Right cardiac atrium (tissue), 5 donors: ENCODE measurements around the gene INPP5J. TPM values are rescaled to one million over a fixed set of nuclear protein-coding genes. Genes with fewer than 3 reads are reported as not detected.

Experiments
- ATAC-seq, 2 donors: fragments of 200-7000 bp; cut with Tn5 transposase; one replicate each; pipeline versions ENCODE4 v1.8.0 to v1.9.1; 2020; ENCODE audit warnings: moderate library complexity in 2 of 2, mild to moderate bottlenecking in 1 of 2
- DNase-seq, 3 donors: peaks; one replicate each; pipeline ENCODE4 v3.0.0-alpha.2; 2020
- H3K27ac ChIP-seq: one replicate; pipeline ENCODE4 v1.5.1; 2013; ENCODE audit warnings: mild to moderate bottlenecking, low read length, control low read depth, moderate library complexity
- H3K27me3 ChIP-seq: one replicate; pipeline ENCODE4 v1.6.1; 2013; ENCODE audit not compliant: control insufficient read depth, insufficient read depth
- H3K4me1 ChIP-seq: one replicate; pipeline ENCODE4 v1.6.1; 2013; ENCODE audit warnings: low read length; ENCODE audit not compliant: control insufficient read depth, insufficient read depth
- H3K4me3 ChIP-seq: one replicate; pipeline ENCODE4 v1.5.1; 2013; ENCODE audit warnings: low read length, control low read depth
- H3K9me3 ChIP-seq: one replicate; pipeline ENCODE4 v1.6.1; 2013; ENCODE audit warnings: low read length; ENCODE audit not compliant: control insufficient read depth
- WGBS: extraction: QIAGEN DNeasy Blood & Tissue Kit; methylation state at CpG from one replicate; pipeline ENCODE4 v1.1.7; 2013; 5-methylcytosine and 5-hydroxymethylcytosine counted together
- intact Hi-C, 4 donors: fragments of 100-400 bp; cut with DNase I; formaldehyde crosslinking; loops; one replicate each; pipeline versions ENCODE4 v1.11.0 to v1.14.0; 2022 to 2023
- polyA plus RNA-seq: library from polyadenylated mRNA; stranded (reverse); fragments of 200-250 nt; gene quantifications from one replicate; pipeline ENCODE4 v1.2.3, GENCODE V29; 2013
- total RNA-seq, 4 donors: library from RNA; stranded (reverse); fragmentation: NEBNext Ultra II Directional; extraction: Animal tissue kit (Norgen Biotek cat#: 25700); gene quantifications; one replicate each; pipeline ENCODE4 v1.2.1, GENCODE V29; 2021
- donor health status: healthy with polysubstance abuse.
- donor health status: DM: no; HTN: yes; CAD: no.
- donor health status: DM: no; HTN: no; CAD: no.
- donor health status: DM: no; HTN: yes; CAD: no; lungs with severe emphysema.
- donor health status: DM: yes; HTN: yes; CAD: no.

The INPP5J gene
- total and polyA plus RNA-seq, 5 donors: 28.8 to 62.1 (median 43.2) TPM

DNA sequence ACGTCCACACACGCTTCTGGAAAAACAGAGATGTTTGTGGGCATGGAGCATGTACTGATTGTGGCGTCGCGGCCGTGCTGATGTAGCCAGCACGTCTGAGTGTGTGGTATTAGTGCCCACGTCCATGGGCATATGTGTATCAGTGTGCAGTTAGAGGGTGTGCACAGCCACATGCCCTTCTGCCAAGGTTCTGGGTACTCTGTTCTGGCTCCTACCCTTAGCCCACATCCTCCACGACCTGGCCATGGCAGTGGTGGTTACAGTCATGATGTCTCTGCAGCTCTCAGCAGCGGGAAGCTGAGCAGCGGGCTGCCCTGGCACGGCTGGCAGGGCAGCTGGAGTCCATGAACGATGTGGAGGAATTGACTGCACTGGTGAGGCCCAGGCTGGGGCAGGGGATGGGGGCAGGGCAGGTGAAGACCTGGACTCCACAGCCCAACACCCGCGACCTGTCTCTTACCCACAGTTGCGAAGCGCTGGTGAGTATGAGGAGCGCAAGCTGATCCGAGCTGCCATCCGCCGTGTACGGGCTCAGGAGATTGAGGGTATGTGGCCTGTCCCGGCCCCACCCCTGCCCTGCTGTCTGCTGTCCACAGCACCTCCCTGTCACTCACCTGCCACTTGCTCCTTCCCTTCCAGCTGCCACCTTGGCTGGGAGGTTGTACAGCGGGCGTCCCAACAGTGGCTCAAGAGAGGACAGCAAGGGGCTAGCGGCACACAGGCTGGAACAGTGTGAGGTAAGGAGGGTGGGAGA, 34.4 kb upstream of the INPP5J start:
- ATAC-seq (no peak), DNase-seq (peak in 2 of 3 donors; percentile 58 to 62)
- Histone ChIP-seq H3K4me1 (no peaks in the 10 kb centered on the region), H3K27me3 (no peaks in the 10 kb centered on the region), H3K9me3 (no peaks in the 10 kb centered on the region), H3K4me3 (no peak overlapping the region), H3K27ac (no peak overlapping the region)
- WGBS: 86% methylated on average over 26 of the region's 26 CpGs
- intact Hi-C loops: loop anchor here in 2 of 4 donors (5.0 to 10.0 kb wide), 2 partner anchors 141 to 146 kb away; no protein-coding TSS in a partner anchor

DNA sequence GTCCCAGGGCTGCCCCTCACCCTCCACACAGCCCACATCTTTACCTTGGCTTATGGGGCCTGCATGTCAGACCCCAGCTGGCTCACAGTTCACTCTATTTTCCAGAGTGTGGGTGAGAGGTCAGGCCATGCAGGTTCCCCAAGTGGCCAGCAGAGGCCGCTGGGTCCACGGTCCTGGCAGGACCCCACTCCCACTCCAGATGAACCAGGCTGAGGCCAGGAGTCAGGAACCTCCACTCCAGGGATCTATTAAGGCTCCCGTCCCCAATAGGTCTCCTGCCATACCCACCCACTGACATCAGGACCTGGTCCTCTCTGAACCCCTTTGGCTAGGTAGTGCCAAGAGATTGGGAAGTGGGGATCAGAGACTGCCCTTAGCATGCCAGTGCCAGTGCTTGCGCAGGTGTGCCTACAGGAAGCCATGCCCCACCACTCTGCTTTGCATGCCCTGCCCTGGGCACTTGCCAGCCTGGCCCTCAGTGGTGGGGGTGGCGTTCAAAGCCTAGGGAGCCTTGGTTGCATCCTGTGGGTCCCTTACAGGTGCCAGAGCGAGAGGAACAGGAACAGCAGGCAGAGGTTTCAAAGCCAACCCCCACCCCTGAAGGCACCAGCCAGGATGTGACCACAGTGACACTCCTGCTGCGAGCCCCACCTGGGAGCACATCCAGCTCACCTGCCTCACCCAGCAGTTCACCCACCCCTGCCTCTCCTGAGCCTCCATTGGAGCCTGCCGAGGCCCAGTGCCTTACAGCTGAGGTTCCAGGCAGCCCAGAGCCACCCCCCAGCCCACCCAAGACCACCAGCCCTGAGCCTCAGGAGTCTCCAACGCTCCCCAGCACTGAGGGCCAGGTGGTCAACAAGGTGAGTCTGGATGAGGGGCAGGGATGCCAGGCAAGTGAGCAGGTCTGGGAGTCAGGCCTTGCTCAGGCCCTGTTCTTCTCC, 33.3 kb upstream of the INPP5J start:
- Histone ChIP-seq H3K9me3 (no peaks in the 10 kb centered on the region), H3K4me3 (no peak overlapping the region), H3K27ac (peak overlapping the region; percentile 13), H3K4me1 (no peaks in the 10 kb centered on the region), H3K27me3 (no peaks in the 10 kb centered on the region)
- ATAC-seq (peak; percentile 4 to 5), DNase-seq (peak; percentile 42 to 84 (median 77))
- intact Hi-C loops: loop anchor here in 3 of 4 donors (5.0 to 10.0 kb wide), 3 partner anchors 58 to 145 kb away; no protein-coding TSS in a partner anchor
- WGBS: 69% methylated on average over 9 of the region's 9 CpGs

DNA sequence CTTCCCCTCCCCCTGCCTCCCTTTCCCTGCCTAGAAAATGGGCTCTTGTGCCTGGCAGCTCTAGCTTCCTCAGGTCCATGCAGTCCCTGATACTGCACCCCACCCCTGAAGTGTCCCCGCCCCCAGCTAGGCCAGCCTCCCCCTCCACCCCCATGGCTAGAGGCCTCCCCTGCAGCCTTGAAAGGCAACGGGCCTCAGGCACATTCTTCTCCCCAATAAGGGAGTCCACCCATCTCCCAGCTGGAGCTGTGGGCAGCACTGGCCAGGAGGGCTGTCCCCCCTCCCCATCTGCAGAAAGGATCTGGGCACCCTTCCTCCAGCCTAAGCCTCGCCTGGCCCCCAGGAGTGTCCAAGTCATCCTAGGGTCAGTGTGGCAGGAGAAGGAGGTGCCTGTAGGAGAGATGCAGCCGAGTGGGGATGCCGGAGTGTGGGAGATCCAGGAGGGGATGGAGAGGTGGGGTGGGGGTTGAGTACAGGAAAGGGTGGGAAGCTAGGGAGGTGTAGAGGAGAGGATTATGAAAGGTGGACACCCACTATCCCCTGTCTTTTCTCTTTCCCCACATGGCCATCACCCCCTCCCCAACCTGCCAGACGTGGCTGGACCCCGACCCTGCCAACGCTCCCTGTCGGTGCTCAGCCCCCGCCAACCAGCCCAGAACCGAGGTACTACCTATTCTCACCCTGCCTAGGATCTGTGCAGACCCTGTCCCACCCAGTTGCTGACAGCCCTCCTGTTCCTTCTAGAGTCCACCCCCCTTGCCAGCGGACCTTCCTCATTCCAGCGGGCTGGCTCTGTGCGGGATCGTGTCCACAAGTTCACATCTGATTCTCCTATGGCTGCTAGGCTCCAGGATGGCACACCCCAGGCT, 32.3 kb upstream of the INPP5J start:
- Histone ChIP-seq H3K27me3 (no peaks in the 10 kb centered on the region), H3K4me1 (no peaks in the 10 kb centered on the region), H3K27ac (no peak overlapping the region), H3K9me3 (no peaks in the 10 kb centered on the region), H3K4me3 (no peak overlapping the region)
- WGBS: 79% methylated on average over 15 of the region's 15 CpGs
- ATAC-seq (peak in 1 of 2 donors; percentile 2), DNase-seq (peak in 1 of 3 donors; percentile 47)
- intact Hi-C loops: loop anchor here in 2 of 4 donors (5.0 kb wide), 1 partner anchor 57 kb away; no protein-coding TSS in a partner anchor

DNA sequence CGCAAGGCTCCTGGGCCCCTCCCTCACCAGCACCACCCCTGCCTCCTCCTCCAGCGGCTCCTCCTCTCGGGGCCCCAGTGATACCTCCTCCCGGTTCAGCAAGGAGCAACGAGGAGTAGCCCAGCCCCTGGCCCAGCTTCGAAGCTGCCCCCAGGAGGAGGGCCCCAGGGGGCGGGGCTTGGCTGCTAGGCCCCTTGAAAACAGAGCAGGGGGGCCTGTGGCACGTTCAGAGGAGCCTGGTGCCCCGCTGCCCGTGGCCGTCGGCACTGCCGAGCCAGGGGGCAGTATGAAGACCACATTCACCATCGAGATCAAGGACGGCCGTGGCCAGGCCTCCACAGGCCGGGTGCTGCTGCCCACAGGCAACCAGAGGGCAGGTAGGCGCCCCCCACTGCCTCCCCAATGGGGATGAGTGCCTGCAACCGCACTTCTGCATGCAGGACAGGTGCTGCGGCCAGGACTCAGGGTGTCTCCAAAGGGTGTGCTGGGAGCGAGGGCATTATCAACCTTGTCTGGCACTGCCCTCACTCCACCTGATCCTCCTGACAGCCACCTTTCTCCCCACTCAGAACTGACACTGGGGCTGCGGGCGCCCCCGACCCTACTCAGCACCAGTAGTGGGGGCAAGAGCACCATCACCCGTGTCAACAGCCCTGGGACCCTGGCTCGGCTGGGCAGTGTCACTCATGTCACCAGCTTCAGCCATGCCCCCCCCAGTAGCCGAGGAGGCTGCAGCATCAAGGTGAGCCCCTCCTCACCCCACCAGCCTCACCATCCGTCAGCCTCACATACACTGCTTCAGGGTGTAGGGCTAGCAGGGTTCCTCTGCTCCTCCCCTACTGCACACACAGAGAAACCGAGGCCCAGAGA, 31.4 kb upstream of the INPP5J start:
- intact Hi-C loops: loop anchor here in 2 of 4 donors (5.0 kb wide), 1 partner anchor 56 kb away; no protein-coding TSS in a partner anchor
- no peak overlapping the region for H3K4me3 ChIP-seq
- ATAC-seq (no peak), DNase-seq (peak; percentile 22 to 78 (median 55))
- H3K9me3 ChIP-seq: no peaks in the 10 kb centered on the region
- 77% methylated on average over 29 of the region's 29 CpGs for WGBS
- no peaks in the 10 kb centered on the region for H3K4me1 ChIP-seq
- H3K27me3 ChIP-seq: no peaks in the 10 kb centered on the region
- no peak overlapping the region for H3K27ac ChIP-seq

DNA sequence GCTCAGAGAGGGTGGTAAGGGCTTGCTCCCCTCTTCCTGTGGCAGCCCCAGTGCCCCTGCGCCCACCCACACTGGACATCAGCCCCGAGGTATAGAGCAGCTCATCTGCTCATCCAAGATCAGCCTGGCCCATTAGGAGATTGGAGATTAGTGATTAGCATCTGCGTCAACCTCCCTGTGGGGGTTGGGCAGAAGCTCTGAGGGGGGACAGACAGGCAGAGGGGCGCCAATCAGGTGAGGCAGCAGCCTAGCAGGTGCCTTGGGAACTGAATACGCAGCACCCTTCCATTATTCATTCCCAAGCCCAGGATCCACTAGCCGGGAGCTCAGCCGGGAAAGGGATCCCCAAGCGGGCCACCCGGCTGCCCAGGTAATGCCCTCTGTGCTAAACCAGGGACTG, 30.6 kb upstream of the INPP5J start:
- Histone ChIP-seq H3K27me3 (no peaks in the 10 kb centered on the region), H3K4me3 (no peak overlapping the region), H3K27ac (no peak overlapping the region), H3K4me1 (no peaks in the 10 kb centered on the region), H3K9me3 (no peaks in the 10 kb centered on the region)
- peak in 2 of 3 donors; percentile 31 to 40 for DNase-seq
- intact Hi-C loops: loop anchor here in 2 of 4 donors (5.0 kb wide), 1 partner anchor 55 kb away; no protein-coding TSS in a partner anchor
- 96% methylated on average over 9 of the region's 9 CpGs for WGBS
- ATAC-seq: no peak

DNA sequence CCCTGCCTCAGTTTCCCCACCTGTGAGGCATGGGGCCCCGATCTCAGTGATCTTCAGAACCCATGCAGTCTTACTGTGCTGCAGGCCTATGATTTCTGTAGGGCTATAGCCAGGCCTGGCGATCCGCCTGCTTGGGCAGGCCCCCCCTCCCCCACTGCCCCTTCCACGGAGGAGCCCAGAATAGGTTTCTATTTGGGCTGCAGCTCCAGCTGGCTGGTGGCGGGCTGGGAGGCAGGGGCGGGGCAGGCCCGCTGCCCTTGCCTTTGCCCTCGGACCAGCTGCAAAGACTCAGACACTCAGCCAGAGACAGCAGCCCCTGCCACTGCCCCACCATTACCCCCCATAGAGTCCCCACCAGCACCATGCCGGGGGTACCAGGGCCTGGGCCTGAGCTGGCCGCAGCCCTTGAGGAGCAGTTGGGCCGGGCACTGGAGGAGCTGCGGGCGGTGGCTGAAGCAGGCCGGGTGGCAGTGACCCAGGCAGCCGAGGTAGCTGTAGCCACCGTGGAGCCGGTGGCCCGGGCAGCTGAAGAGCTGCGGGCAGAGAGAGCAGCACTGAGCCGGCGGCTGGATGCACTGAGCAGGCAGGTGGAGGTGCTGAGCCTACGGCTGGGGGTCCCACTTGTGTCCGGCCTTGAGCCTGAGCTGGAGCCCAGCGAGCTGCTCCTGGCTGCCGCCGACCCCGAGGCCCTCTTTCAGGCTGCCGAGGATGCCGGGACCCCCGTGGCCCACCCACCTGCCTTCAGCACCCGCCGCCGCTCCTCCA, 29.5 kb upstream of the INPP5J start:
- intact Hi-C loops: loop anchor here in 2 of 4 donors (5.0 kb wide), 1 partner anchor 54 kb away; no protein-coding TSS in a partner anchor
- H3K9me3 ChIP-seq: no peaks in the 10 kb centered on the region
- H3K4me1 ChIP-seq: no peaks in the 10 kb centered on the region
- DNase-seq (peak; percentile 67 to 90 (median 88)), ATAC-seq (peak; percentile 60 to 71)
- 68% methylated on average over 33 of the region's 33 CpGs for WGBS
- no peaks in the 10 kb centered on the region for H3K27me3 ChIP-seq
- H3K4me3 ChIP-seq: peak overlapping the region; percentile 34
- H3K27ac ChIP-seq: peak overlapping the region; percentile 93

DNA sequence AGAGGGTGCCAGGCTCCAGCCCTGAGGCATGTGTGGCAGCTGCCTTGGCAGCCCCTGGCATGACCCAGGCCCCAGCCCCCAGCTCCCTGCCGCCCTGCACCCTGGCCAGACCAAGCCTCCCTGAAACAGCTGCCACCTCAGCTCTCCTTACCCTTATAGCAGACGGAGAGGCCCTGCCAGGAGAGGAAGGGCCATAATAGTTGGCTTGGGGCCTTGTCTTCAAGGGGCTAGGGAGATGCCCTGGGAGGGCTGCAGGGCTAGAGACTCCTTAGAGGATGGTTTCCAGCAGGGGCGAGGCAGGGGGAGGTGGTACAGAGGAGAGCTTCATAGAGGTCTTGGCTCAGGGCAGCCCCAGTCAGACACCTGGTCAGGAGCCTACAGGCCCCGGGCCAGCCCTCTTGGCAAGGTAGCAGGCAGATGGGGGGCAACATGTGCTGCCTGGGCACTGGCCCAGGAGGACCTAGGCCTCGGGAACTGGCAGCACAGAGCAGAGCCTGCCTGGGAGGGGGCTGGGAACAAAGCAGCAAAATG, 28.7 kb upstream of the INPP5J start:
- Histone ChIP-seq H3K4me1 (no peaks in the 10 kb centered on the region), H3K4me3 (peak overlapping the region; percentile 34), H3K27me3 (no peaks in the 10 kb centered on the region), H3K9me3 (no peaks in the 10 kb centered on the region), H3K27ac (peak overlapping the region; percentile 93)
- ATAC-seq: peak; percentile 6 to 33
- DNase-seq: peak; percentile 30 to 82 (median 81)
- intact Hi-C loops: loop anchor here in 2 of 4 donors (5.0 kb wide), 1 partner anchor 53 kb away; no protein-coding TSS in a partner anchor
- WGBS: 45% methylated on average over 5 of the region's 5 CpGs

DNA sequence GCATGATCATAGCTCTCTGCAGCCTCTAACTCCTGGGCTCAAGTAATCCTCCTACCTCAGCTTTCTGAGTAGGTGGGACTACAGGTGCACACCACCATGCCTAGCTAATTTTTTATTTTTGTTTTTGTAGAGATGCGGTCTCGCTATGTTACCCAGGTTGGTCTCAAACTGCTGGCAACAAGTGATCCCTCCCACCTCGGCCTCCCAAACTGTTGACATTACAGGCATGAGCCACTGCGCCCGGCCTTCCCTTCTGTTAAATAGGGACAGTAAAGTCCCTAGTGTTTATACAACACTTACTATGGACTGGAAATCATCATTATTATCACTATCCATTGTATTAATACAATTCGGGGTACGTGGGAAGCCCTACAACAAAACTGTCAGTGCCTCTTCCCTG, 28.0 kb upstream of the INPP5J start:
- DNase-seq (peak in 2 of 3 donors; percentile 29 to 43), ATAC-seq (no peak)
- no peaks in the 10 kb centered on the region for H3K4me1 ChIP-seq
- 92% methylated on average over 7 of the region's 7 CpGs for WGBS
- H3K9me3 ChIP-seq: no peaks in the 10 kb centered on the region
- H3K27me3 ChIP-seq: no peaks in the 10 kb centered on the region
- intact Hi-C loops: loop anchor here in 2 of 4 donors (5.0 kb wide), 1 partner anchor 53 kb away; no protein-coding TSS in a partner anchor
- no peak overlapping the region for H3K27ac ChIP-seq
- H3K4me3 ChIP-seq: no peak overlapping the region
